Peyer's patch (tissue), 4 donors: ENCODE results near the gene UIMC1. TPM values are rescaled to one million over a fixed set of nuclear protein-coding genes. Genes with fewer than 3 reads are reported as not detected.

Experiments used
- DNase-seq, 3 donors: peaks; one replicate each; pipeline ENCODE4 v3.0.0-alpha.2; 2017 to 2019
- H3K27ac ChIP-seq, 4 donors: fragments of 200-600 bp; sonication (generic); one replicate each; pipeline ENCODE4 v1.5.1; 2016 to 2019
- H3K27me3 ChIP-seq, 2 donors: fragments of 200-600 bp; sonication (generic); one replicate each; pipeline ENCODE4 v1.5.1; 2019
- H3K36me3 ChIP-seq, 3 donors: fragments of 200-600 bp; sonication (generic); one replicate each; pipeline ENCODE4 v1.5.1; 2016 to 2019
- H3K4me1 ChIP-seq, 4 donors: fragments of 200-600 bp; sonication (generic); one replicate each; pipeline ENCODE4 v1.5.1; 2016 to 2019
- H3K4me3 ChIP-seq, 4 donors: fragments of 200-600 bp; sonication (generic); 1 replicate in 3 of 4; 2 replicates in 1 of 4; pipeline ENCODE4 v1.5.1; 2016 to 2019; ENCODE audit warnings: mild to moderate bottlenecking in 1 of 4
- H3K9me3 ChIP-seq, 4 donors: fragments of 200-600 bp; sonication (generic); one replicate each; pipeline ENCODE4 v1.5.1; 2016 to 2019; ENCODE audit warnings: mild to moderate bottlenecking in 1 of 4
- POLR2A ChIP-seq, 2 donors: fragments of 450-650 bp; IDR thresholded peaks; one replicate each; pipeline ENCODE4 v1.5.1; 2017; ENCODE audit warnings: antibody characterized with exemption in 2 of 2, mild to moderate bottlenecking in 2 of 2, moderate library complexity in 2 of 2
- total RNA-seq, 4 donors: library from RNA; depleted of rRNA; stranded (reverse); fragments of >200 nt; gene quantifications; one replicate each; pipeline ENCODE4 v1.1.0, GENCODE V29; 2016
- TF ChIP-seq, protein P1 (sequence below), 6 experiments: fragments of 450-650 bp in 4 of 6; fragments of 200-600 bp in 2 of 6; sonication (generic) in 1 of 6; IDR thresholded peaks; one replicate each; pipeline ENCODE4 v1.5.1; 2017 to 2019; ENCODE audit warnings: antibody characterized with exemption in 6 of 6, mild to moderate bottlenecking in 3 of 6, moderate library complexity in 1 of 6

UIMC1 gene
- total RNA-seq, 4 donors from 2014 or later, result 22.4 to 111 (median 41.3) TPM

DNA sequence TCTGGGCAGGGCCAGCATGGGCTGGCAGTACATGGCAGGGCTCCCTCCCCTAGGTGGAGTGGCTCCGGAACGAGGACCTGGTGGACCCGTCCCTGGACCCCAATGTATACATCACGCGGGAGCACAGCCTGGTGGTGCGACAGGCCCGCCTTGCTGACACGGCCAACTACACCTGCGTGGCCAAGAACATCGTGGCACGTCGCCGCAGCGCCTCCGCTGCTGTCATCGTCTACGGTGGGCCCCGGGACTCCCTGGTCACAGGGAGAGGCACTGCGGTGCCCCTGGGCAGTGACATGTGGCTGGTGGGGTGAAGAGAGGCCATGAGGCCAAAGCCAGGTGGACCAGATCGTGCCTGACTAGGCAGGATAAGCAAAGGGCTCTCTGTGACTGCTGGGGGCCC lies 137.8 kb downstream of the UIMC1 start:
- Histone ChIP-seq H3K4me3 (no peak overlapping the region), H3K36me3 (no peaks in the 10 kb centered on the region), H3K9me3 (peaks cover 0 to 6% (median 0%) of the 10 kb centered on the region in 4 donors), H3K27ac (no peak overlapping the region), H3K27me3 (peaks cover 0 to 11% of the 10 kb centered on the region in 2 donors), H3K4me1 (no peaks in the 10 kb centered on the region)
- no peak for DNase-seq
- TF ChIP-seq, protein P1, sequence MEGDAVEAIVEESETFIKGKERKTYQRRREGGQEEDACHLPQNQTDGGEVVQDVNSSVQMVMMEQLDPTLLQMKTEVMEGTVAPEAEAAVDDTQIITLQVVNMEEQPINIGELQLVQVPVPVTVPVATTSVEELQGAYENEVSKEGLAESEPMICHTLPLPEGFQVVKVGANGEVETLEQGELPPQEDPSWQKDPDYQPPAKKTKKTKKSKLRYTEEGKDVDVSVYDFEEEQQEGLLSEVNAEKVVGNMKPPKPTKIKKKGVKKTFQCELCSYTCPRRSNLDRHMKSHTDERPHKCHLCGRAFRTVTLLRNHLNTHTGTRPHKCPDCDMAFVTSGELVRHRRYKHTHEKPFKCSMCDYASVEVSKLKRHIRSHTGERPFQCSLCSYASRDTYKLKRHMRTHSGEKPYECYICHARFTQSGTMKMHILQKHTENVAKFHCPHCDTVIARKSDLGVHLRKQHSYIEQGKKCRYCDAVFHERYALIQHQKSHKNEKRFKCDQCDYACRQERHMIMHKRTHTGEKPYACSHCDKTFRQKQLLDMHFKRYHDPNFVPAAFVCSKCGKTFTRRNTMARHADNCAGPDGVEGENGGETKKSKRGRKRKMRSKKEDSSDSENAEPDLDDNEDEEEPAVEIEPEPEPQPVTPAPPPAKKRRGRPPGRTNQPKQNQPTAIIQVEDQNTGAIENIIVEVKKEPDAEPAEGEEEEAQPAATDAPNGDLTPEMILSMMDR (IDR thresholded peaks at IDR 0.05), result no peak
- TF ChIP-seq POLR2A (IDR thresholded peaks at IDR 0.05), result no peak

DNA sequence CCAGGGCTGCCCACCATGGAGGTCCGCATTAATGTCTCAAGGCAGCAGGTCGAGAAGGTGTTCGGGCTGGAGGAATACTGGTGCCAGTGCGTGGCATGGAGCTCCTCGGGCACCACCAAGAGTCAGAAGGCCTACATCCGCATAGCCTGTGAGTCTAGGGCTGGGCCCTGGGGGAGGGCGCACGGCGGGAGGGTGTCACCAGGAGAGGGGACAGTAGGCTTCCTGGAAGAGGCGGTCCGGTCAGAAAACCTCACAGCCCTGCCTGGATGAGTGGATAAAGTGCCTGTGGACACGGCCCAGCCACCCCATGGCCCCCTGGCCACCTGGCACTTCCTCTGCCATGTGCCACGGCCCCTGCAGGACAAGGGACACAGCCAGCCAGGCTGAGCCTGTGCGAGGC lies 138.5 kb downstream of the UIMC1 start:
- TF ChIP-seq, protein P1 (IDR thresholded peaks at IDR 0.05), result no peak
- TF ChIP-seq POLR2A (IDR thresholded peaks at IDR 0.05), result no peak

DNA sequence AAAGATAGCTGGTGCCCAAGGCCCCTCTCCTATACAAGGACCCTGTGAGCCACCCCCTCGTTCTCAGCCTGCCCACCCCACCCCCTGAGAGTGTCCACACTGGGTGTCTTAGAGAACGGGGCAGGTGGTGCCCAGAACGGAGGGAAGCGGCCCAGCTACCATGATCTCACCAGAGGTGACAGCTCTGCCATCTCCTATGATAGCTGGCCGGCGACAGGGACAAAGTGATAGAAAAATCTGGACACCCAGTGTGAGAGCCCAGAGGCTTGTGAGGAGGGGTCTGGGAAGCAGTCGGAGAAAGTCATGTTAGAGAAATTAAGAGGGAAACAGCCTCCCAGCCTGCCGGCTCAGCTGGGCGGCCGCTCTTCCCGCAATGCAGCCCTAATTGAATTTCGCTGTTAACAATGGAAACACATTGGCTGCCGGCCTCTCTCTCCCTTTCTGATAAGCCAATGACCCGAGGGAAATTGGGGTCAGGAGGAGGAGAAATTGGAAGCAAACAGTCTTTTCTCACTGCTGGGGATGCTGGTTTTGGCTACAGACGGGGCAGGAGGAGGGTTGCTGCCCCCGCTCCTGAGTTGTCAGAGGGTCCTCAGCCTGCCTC lies 139.8 kb downstream of the UIMC1 start:
- Histone ChIP-seq H3K27ac (no peak overlapping the region), H3K4me3 (no peak overlapping the region), H3K4me1 (no peaks in the 10 kb centered on the region), H3K36me3 (no peaks in the 10 kb centered on the region), H3K9me3 (peaks cover 0 to 6% (median 0%) of the 10 kb centered on the region in 4 donors), H3K27me3 (peaks cover 0 to 17% of the 10 kb centered on the region in 2 donors)
- TF ChIP-seq, protein P1 (IDR thresholded peaks at IDR 0.05), result no peak
- no peak for TF ChIP-seq POLR2A (IDR thresholded peaks at IDR 0.05)
- DNase-seq, result no peak

More for the DNA sequence above, 138.5 kb downstream of the UIMC1 start:
- Histone ChIP-seq H3K27me3 (peaks cover 0 to 11% of the 10 kb centered on the region in 2 donors), H3K9me3 (peaks cover 0 to 6% (median 0%) of the 10 kb centered on the region in 4 donors), H3K4me1 (no peaks in the 10 kb centered on the region), H3K4me3 (no peak overlapping the region), H3K27ac (no peak overlapping the region), H3K36me3 (no peaks in the 10 kb centered on the region)
- DNase-seq, result no peak

DNA sequence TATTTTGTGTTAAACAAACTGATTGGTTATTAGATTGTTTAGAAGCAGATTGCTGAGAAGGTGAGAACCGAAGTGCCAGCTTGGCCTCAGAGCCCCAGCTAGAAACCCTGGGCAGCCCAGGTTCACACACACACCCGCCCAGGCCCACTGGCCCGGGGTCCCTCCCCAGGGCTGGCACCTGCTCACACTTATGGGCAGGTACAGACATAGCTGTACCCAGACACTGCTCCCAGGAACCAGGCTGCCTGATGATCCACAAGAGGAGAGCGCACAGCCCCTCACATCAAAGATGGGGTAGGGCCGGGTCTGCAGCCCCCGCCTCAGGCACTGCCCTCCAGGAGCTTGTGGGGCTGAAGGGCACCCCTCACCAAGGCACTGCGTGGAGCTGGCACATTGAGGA lies 140.6 kb downstream of the UIMC1 start:
- H3K36me3 ChIP-seq, result no peaks in the 10 kb centered on the region
- H3K9me3 ChIP-seq, result peaks cover 0 to 6% (median 0%) of the 10 kb centered on the region in 4 donors
- H3K27me3 ChIP-seq, result peaks cover 0 to 17% of the 10 kb centered on the region in 2 donors
- no peaks in the 10 kb centered on the region for H3K4me1 ChIP-seq
- H3K4me3 ChIP-seq, result no peak overlapping the region
- H3K27ac ChIP-seq, result no peak overlapping the region
- TF ChIP-seq, protein P1 (IDR thresholded peaks at IDR 0.05), result no peak
- no peak for TF ChIP-seq POLR2A (IDR thresholded peaks at IDR 0.05)
- no peak for DNase-seq

DNA sequence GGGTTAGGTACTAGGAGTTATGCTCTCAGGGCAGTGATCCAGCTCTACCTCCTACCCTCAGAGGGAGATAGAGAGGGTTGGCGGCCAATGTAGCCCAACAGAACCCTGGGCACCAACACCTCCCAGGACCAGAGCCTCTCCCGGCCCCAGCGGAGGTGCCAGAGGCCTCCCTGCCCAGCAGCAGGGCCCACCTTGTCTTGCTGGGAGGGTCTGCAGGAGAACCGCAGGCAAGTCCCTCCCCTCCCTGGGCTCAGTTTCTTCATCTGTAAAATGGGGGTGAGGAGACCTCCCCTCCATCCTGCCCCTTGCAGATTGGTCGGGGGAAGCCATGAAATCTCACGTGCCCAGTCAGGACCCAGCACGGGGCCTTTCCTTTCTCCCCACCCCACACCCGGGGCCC lies 141.8 kb downstream of the UIMC1 start:
- Histone ChIP-seq H3K4me1 (no peaks in the 10 kb centered on the region), H3K9me3 (no peaks in the 10 kb centered on the region), H3K4me3 (no peak overlapping the region), H3K27me3 (peaks cover 0 to 17% of the 10 kb centered on the region in 2 donors), H3K27ac (no peak overlapping the region), H3K36me3 (no peaks in the 10 kb centered on the region)
- TF ChIP-seq, protein P1 (IDR thresholded peaks at IDR 0.05), result no peak
- no peak for TF ChIP-seq POLR2A (IDR thresholded peaks at IDR 0.05)
- no peak for DNase-seq
